Endothelial cell of umbilical vein (primary cell): ENCODE results near the gene ADCY5. TPM values are rescaled to one million over a fixed set of nuclear protein-coding genes. Genes with fewer than 3 reads are reported as not detected.

Source experiments
- BruUV-seq: library from RNA; stranded (reverse); fragments of 400-500 nt; replicated peaks from 2 replicates; lab custom pipeline; 2021; lab: Mats Ljungman, UMichigan
- CTCF ChIA-PET: fragments of 300-600, 350-600 bp; sonication (Branson Sonifier 250); formaldehyde crosslinking; loops from one replicate; lab custom pipeline; 2021; ENCODE audit warnings: antibody characterized with exemption, inconsistent platforms; lab: Charles Lee
- POLR2A ChIA-PET: fragments of 300-600, 350-600 bp; sonication (Branson Sonifier 250); formaldehyde crosslinking; loops from one replicate; lab custom pipeline; 2021; ENCODE audit warnings: antibody characterized with exemption, inconsistent platforms; lab: Charles Lee
- DNase-seq: peaks from one replicate; pipeline ENCODE4 v3.0.0-alpha.2; 2011; ENCODE audit warnings: low read depth, low spot score
- FAIRE-seq: peaks from 2 replicates; lab custom pipeline; 2011; peaks lifted over from hg19 to GRCh38; lab: Jason Lieb, UNC
- H2AFZ ChIP-seq: 2 replicates; pipeline ENCODE4 v1.6.0; 2012; ENCODE audit warnings: low read depth, low read length, control low read depth, inconsistent platforms
- H3K27ac ChIP-seq: 2 replicates; pipeline ENCODE4 v1.5.1; 2011; ENCODE audit warnings: low read depth, mild to moderate bottlenecking, control low read depth, low read length, moderate library complexity; ENCODE audit not compliant: insufficient read depth
- H3K27me3 ChIP-seq, 2 experiments: 2 replicates each; pipeline versions ENCODE4 v1.6.0 to v1.6.1; 2011; ENCODE audit warnings: low read length in 2 of 2, mixed read lengths in 1 of 2; ENCODE audit not compliant: control insufficient read depth in 2 of 2, insufficient read depth in 2 of 2
- H3K36me3 ChIP-seq, 2 experiments: 2 replicates in 1 of 2; 3 replicates in 1 of 2; pipeline ENCODE4 v1.5.1; 2011; ENCODE audit warnings: low read length in 2 of 2, mild to moderate bottlenecking in 1 of 2, moderate library complexity in 1 of 2; ENCODE audit not compliant: control insufficient read depth in 2 of 2, insufficient read depth in 2 of 2; ENCODE audit errors: extremely low read depth in 1 of 2
- H3K4me1 ChIP-seq: 3 replicates; pipeline ENCODE4 v1.5.1; 2011; ENCODE audit warnings: mild to moderate bottlenecking, low read length; ENCODE audit not compliant: control insufficient read depth, insufficient read depth; ENCODE audit errors: extremely low read depth
- H3K4me2 ChIP-seq: 2 replicates; pipeline ENCODE4 v1.6.1; 2011; ENCODE audit warnings: low read length, control low read depth, mixed read lengths; ENCODE audit not compliant: insufficient read depth
- H3K4me3 ChIP-seq, 3 experiments: fragments of 200-600 bp in 1 of 3; sonication (generic), shearing (Covaris generic) in 1 of 3; replicated peaks in 1 of 3; 2 replicates each; pipeline ENCODE4 v1.5.1; 2011 to 2016; ENCODE audit warnings: control low read depth in 3 of 3, low read length in 3 of 3, mild to moderate bottlenecking in 2 of 3, inconsistent platforms in 1 of 3, low read depth in 1 of 3, moderate library complexity in 1 of 3; ENCODE audit not compliant: insufficient read depth in 1 of 3
- H3K79me2 ChIP-seq: 2 replicates; pipeline ENCODE4 v1.6.0; 2012; ENCODE audit warnings: low read length, inconsistent platforms; ENCODE audit not compliant: control insufficient read depth, insufficient read depth
- H3K9ac ChIP-seq: replicated peaks from 2 replicates; pipeline ENCODE3; 2011; ENCODE audit warnings: low read length, control low read depth; ENCODE audit not compliant: insufficient read depth; ENCODE audit errors: extremely low read depth
- H3K9me1 ChIP-seq: replicated peaks from 3 replicates; pipeline ENCODE4 v1.6.0; 2011; ENCODE audit warnings: mild to moderate bottlenecking, low read length; ENCODE audit not compliant: control insufficient read depth, insufficient read depth; ENCODE audit errors: extremely low read depth
- H3K9me3 ChIP-seq: replicated peaks from 2 replicates; pipeline ENCODE4 v1.5.1; 2012; ENCODE audit warnings: low read length, inconsistent platforms; ENCODE audit not compliant: control insufficient read depth, insufficient read depth
- H4K20me1 ChIP-seq: replicated peaks from 2 replicates; pipeline ENCODE3; 2011; ENCODE audit warnings: mild to moderate bottlenecking, low read length; ENCODE audit not compliant: control insufficient read depth, insufficient read depth; ENCODE audit errors: extremely low read depth
- GATA2 ChIP-seq: IDR thresholded peaks from 2 replicates; pipeline ENCODE4 v1.7.0; 2011; ENCODE audit warnings: low read depth, mild to moderate bottlenecking, moderate library complexity, mixed read lengths, low read length; ENCODE audit not compliant: insufficient read length, insufficient read depth
- JUN ChIP-seq: IDR thresholded peaks from 2 replicates; pipeline ENCODE4 v1.6.1; 2011; ENCODE audit warnings: borderline replicate concordance, low read depth; ENCODE audit not compliant: insufficient read length, insufficient read depth
- MYC ChIP-seq: IDR thresholded peaks from one replicate; pipeline ENCODE4 v1.6.1; 2011; ENCODE audit warnings: mild to moderate bottlenecking, low read depth, low read length
- dilution Hi-C: fragments of 300-500 bp; cut with MboI; formaldehyde crosslinking; loops from one replicate; pipeline ENCODE4 v1.15.0; 2019; ENCODE audit warnings: low sequenced_read_pairs; ENCODE audit not compliant: extremely low pct_ligation_motif_present
- intact Hi-C: fragments of 100-400 bp; cut with micrococcal nuclease; formaldehyde crosslinking; loops from one replicate; pipeline ENCODE4 v1.10.0; 2022
- polyA plus RNA-seq, 4 experiments: library from polyadenylated mRNA; depleted of rRNA in 3 of 4; stranded (reverse) in 3 of 4; unstranded in 1 of 4; fragments of >200 nt; gene quantifications; 2 replicates each; pipeline versions ENCODE4 v1.2.1 to v1.2.3, GENCODE V29; 2011 to 2012; ENCODE audit warnings: missing spikeins in 1 of 4
- total RNA-seq: library from RNA; stranded (reverse); gene quantifications from 2 replicates; pipeline ENCODE4 v1.2.3, GENCODE V29; 2021
- TF ChIP-seq, protein P1 (sequence below), 2 donors: IDR thresholded peaks; 1 replicate in 1 of 2; 2 replicates in 1 of 2; pipeline ENCODE4 v1.5.1; 2011; ENCODE audit warnings: low read length in 2 of 2, mild to moderate bottlenecking in 2 of 2, moderate library complexity in 2 of 2, control low read depth in 1 of 2, inconsistent platforms in 1 of 2, low read depth in 1 of 2; ENCODE audit not compliant: insufficient read depth in 1 of 2; ENCODE audit errors: extremely low read depth in 1 of 2

Gene ADCY5
- total and polyA plus RNA-seq, 2 donors (not counting 3 experiments of a cell fraction or from before 2014, with no cell fraction given) = 0.01 TPM; not detected in 1

GRCh38 chr3:123338620-123339061 lies 110.2 kb downstream of the ADCY5 start:
- H2AFZ ChIP-seq = no peak overlapping the region
- dilution Hi-C loops = no loop called here
- no TSS peak for BruUV-seq

More at GRCh38 chr3:123338620-123339061, 110.2 kb downstream of the ADCY5 start:
- ChIA-PET CTCF (interaction anchor here (0.7 to 1.4 kb wide), 4 partner anchors 9 to 220 kb away, joined by 3 to 6 read pairs (median 4); no protein-coding TSS in a partner anchor), POLR2A (no interaction called here)
- Histone ChIP-seq H3K4me1 (no peaks in the 10 kb centered on the region), H3K79me2 (no peaks in the 10 kb centered on the region), H3K9me3 (no peaks in the 10 kb centered on the region), H3K27me3 (no peaks in the 10 kb centered on the region), H3K4me3 (no peak overlapping the region), H4K20me1 (no peaks in the 10 kb centered on the region), H3K36me3 (no peaks in the 10 kb centered on the region), H3K9me1 (no peaks in the 10 kb centered on the region), H3K9ac (no peak overlapping the region), H3K4me2 (no peak overlapping the region), H3K27ac (no peak overlapping the region)
- no peak for DNase-seq
- no peak for FAIRE-seq
- intact Hi-C loops = no loop called here
- TF ChIP-seq, protein P1, sequence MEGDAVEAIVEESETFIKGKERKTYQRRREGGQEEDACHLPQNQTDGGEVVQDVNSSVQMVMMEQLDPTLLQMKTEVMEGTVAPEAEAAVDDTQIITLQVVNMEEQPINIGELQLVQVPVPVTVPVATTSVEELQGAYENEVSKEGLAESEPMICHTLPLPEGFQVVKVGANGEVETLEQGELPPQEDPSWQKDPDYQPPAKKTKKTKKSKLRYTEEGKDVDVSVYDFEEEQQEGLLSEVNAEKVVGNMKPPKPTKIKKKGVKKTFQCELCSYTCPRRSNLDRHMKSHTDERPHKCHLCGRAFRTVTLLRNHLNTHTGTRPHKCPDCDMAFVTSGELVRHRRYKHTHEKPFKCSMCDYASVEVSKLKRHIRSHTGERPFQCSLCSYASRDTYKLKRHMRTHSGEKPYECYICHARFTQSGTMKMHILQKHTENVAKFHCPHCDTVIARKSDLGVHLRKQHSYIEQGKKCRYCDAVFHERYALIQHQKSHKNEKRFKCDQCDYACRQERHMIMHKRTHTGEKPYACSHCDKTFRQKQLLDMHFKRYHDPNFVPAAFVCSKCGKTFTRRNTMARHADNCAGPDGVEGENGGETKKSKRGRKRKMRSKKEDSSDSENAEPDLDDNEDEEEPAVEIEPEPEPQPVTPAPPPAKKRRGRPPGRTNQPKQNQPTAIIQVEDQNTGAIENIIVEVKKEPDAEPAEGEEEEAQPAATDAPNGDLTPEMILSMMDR (IDR thresholded peaks at IDR 0.05; ENCODE audit: extremely low read depth in 1 of 2, insufficient read depth in 1 of 2, low read depth in 1 of 2, low read length in 2 of 2) = no peak
- no peak for TF ChIP-seq GATA2
- no peak for TF ChIP-seq JUN
- TF ChIP-seq MYC = no peak
